K562 (cell line): Measurements from ENCODE around the gene CHIC2.

Experiments used
- CHD4 ChIP-seq: fragments of 200-600 bp; sonication (generic); IDR thresholded peaks from 3 replicates; pipeline ENCODE4 v1.6.1; 2012; ENCODE audit warnings: low read depth, mild to moderate bottlenecking, mixed read lengths, low read length, inconsistent platforms; ENCODE audit not compliant: insufficient read depth, insufficient replicate concordance, poor library complexity, severe bottlenecking
- EP300 ChIP-seq: IDR thresholded peaks from 2 replicates; pipeline ENCODE4 v1.6.1; 2012; ENCODE audit warnings: low read length, improper control_type of control experiment
- FOXK2 ChIP-seq, 2 experiments: fragments of 450-650 bp; IDR thresholded peaks in 1 of 2; conservative IDR thresholded peaks in 1 of 2; 2 replicates each; pipeline ENCODE4 v1.6.1; 2016; ENCODE audit warnings: low read depth in 2 of 2, mild to moderate bottlenecking in 1 of 2
- JUNB ChIP-seq: fragments of 450-650 bp; formaldehyde crosslinking; conservative IDR thresholded peaks from 2 replicates; pipeline ENCODE4 v1.4.0; 2020; ENCODE audit warnings: mild to moderate bottlenecking
- RCOR1 ChIP-seq, 2 experiments: IDR thresholded peaks; 2 replicates each; pipeline ENCODE4 v1.6.1; 2012; ENCODE audit warnings: low read depth in 2 of 2, low read length in 2 of 2, borderline replicate concordance in 1 of 2, improper control_type of control experiment in 1 of 2
- YY1 ChIP-seq, 3 experiments: IDR thresholded peaks; 2 replicates each; pipeline ENCODE4 v1.6.1; 2011; ENCODE audit warnings: low read length in 2 of 3, mild to moderate bottlenecking in 2 of 3, moderate library complexity in 2 of 3, borderline replicate concordance in 1 of 3, control low read depth in 1 of 3, low read depth in 1 of 3; ENCODE audit not compliant: insufficient read depth in 3 of 3, insufficient replicate concordance in 2 of 3, control insufficient read depth in 1 of 3, insufficient read length in 1 of 3; ENCODE audit errors: extremely low read depth in 1 of 3

GRCh38 chr4:54067166-54067565 lies 2.8 kb upstream of the CHIC2 start:
- TF ChIP-seq EP300 (no peak), YY1 (IDR thresholded peaks at IDR 0.05; ENCODE audit: borderline replicate concordance in 1 of 3, control insufficient read depth in 1 of 3, extremely low read depth in 1 of 3, insufficient read depth in 3 of 3, insufficient read length in 1 of 3, insufficient replicate concordance in 2 of 3, low read depth in 1 of 3, low read length in 2 of 3) (no peak), RCOR1 (IDR thresholded peaks at IDR 0.05; ENCODE audit: borderline replicate concordance in 1 of 2, low read depth in 2 of 2, low read length in 2 of 2) (no peak), JUNB (no peak), FOXK2 (conservative IDR thresholded peaks at IDR 0.05 in 1 of 2, IDR thresholded peaks at IDR 0.05 in 1 of 2; ENCODE audit: low read depth in 2 of 2) (no peak), CHD4 (no peak)
